K562 (cell line): ENCODE data around the gene TYMP.

Source experiments
- ATF7 ChIP-seq: fragments of 450-650 bp; IDR thresholded peaks from 2 replicates; pipeline ENCODE4 v1.7.1; 2014; ENCODE audit warnings: mild to moderate bottlenecking, moderate library complexity
- BRCA1 ChIP-seq, 2 experiments: fragments of 450-650 bp in 1 of 2; sonication (generic) in 1 of 2; formaldehyde crosslinking in 1 of 2; IDR thresholded peaks; 2 replicates each; pipeline versions ENCODE4 v1.5.0 to v1.6.1; 2017 to 2020; ENCODE audit warnings: mild to moderate bottlenecking in 1 of 2, missing genetic modification reagents in 1 of 2
- EP300 ChIP-seq: IDR thresholded peaks from 2 replicates; pipeline ENCODE4 v1.6.1; 2012; ENCODE audit warnings: low read length, improper control_type of control experiment
- HDAC6 ChIP-seq: IDR thresholded peaks from 2 replicates; pipeline ENCODE4 v1.6.1; 2012; ENCODE audit warnings: low read depth, mild to moderate bottlenecking, control low read depth, inconsistent platforms, low read length, moderate library complexity
- NFYB ChIP-seq: IDR thresholded peaks from 2 replicates; pipeline ENCODE4 v1.6.1; 2011; ENCODE audit warnings: mild to moderate bottlenecking, moderate library complexity; ENCODE audit not compliant: insufficient read length; ENCODE audit errors: extremely low read depth
- POLR2AphosphoS2 ChIP-seq: IDR thresholded peaks from 2 replicates; pipeline ENCODE4 v1.6.1; 2012; ENCODE audit warnings: low read length, improper control_type of control experiment
- RCOR1 ChIP-seq, 2 experiments: IDR thresholded peaks; 2 replicates each; pipeline ENCODE4 v1.6.1; 2012; ENCODE audit warnings: low read depth in 2 of 2, low read length in 2 of 2, borderline replicate concordance in 1 of 2, improper control_type of control experiment in 1 of 2
- ZNF785 ChIP-seq: fragments of 250-450 bp; sonication (Bioruptor Pico); IDR thresholded peaks from 2 replicates; pipeline ENCODE4 v1.4.0; 2020; ENCODE audit warnings: mild to moderate bottlenecking
- TF ChIP-seq, protein P1 (sequence below): IDR thresholded peaks from 3 replicates; pipeline ENCODE4 v1.6.1; 2011; ENCODE audit warnings: borderline replicate concordance, mild to moderate bottlenecking, moderate library complexity; ENCODE audit not compliant: insufficient read length; ENCODE audit errors: extremely low read depth
- TF ChIP-seq, protein P2 (sequence below), 2 experiments: fragments of 450-650 bp; formaldehyde crosslinking in 1 of 2; IDR thresholded peaks; 2 replicates each; pipeline versions ENCODE4 v1.4.0 to v1.6.1; 2014 to 2020; ENCODE audit warnings: mild to moderate bottlenecking in 2 of 2, borderline replicate concordance in 1 of 2, low read depth in 1 of 2

DNA sequence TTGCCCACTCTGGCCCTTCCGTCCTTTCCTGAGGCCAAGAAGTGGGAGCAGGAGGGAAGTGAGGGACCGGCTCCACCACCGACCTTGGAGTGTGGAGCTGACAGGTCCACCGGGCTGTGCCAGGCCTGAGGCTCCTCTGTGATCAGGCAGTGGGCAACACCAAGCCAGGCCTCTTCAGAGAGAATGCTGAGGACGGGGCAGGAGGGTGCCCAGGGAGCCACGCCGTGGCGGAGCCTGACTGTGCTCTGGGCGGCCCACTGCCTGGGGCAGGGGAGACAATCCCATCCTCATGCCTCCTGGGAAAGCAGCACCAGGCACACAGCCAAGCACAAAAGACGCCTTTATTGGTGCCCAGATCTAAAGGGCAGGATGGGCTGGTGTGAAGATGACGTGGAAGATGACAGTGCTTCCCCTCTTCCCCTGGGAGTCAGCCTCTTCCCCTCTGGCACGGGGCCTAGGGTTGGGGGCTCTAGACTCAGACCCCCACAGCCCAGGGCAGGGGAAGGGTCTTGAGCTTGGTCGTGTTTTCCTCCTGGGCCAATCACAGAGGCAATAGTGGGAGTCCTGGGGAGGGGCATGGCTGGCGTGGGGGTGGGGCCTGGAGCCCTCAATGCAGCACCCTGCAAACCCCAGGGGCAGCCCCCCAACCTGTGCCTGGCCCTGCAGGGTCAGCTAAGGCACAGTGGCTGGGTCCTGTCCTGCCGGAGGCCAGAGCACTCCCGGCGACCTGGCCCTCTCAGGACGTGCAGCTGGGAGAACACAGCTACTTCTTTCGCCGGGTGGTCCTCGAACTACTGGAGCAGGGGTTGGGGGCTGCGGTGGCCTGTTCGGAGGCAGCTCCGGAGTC, 27.0 kb downstream of the TYMP start:
- no peak for TF ChIP-seq HDAC6
- TF ChIP-seq, protein P1, sequence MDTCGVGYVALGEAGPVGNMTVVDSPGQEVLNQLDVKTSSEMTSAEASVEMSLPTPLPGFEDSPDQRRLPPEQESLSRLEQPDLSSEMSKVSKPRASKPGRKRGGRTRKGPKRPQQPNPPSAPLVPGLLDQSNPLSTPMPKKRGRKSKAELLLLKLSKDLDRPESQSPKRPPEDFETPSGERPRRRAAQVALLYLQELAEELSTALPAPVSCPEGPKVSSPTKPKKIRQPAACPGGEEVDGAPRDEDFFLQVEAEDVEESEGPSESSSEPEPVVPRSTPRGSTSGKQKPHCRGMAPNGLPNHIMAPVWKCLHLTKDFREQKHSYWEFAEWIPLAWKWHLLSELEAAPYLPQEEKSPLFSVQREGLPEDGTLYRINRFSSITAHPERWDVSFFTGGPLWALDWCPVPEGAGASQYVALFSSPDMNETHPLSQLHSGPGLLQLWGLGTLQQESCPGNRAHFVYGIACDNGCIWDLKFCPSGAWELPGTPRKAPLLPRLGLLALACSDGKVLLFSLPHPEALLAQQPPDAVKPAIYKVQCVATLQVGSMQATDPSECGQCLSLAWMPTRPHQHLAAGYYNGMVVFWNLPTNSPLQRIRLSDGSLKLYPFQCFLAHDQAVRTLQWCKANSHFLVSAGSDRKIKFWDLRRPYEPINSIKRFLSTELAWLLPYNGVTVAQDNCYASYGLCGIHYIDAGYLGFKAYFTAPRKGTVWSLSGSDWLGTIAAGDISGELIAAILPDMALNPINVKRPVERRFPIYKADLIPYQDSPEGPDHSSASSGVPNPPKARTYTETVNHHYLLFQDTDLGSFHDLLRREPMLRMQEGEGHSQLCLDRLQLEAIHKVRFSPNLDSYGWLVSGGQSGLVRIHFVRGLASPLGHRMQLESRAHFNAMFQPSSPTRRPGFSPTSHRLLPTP, result no peak
- TF ChIP-seq ATF7, result no peak
- no peak for TF ChIP-seq BRCA1 (IDR thresholded peaks at IDR 0.05)
- TF ChIP-seq BRCA1 (CRISPR knock-in tag; IDR thresholded peaks at IDR 0.05), result no peak
- TF ChIP-seq, protein P2, sequence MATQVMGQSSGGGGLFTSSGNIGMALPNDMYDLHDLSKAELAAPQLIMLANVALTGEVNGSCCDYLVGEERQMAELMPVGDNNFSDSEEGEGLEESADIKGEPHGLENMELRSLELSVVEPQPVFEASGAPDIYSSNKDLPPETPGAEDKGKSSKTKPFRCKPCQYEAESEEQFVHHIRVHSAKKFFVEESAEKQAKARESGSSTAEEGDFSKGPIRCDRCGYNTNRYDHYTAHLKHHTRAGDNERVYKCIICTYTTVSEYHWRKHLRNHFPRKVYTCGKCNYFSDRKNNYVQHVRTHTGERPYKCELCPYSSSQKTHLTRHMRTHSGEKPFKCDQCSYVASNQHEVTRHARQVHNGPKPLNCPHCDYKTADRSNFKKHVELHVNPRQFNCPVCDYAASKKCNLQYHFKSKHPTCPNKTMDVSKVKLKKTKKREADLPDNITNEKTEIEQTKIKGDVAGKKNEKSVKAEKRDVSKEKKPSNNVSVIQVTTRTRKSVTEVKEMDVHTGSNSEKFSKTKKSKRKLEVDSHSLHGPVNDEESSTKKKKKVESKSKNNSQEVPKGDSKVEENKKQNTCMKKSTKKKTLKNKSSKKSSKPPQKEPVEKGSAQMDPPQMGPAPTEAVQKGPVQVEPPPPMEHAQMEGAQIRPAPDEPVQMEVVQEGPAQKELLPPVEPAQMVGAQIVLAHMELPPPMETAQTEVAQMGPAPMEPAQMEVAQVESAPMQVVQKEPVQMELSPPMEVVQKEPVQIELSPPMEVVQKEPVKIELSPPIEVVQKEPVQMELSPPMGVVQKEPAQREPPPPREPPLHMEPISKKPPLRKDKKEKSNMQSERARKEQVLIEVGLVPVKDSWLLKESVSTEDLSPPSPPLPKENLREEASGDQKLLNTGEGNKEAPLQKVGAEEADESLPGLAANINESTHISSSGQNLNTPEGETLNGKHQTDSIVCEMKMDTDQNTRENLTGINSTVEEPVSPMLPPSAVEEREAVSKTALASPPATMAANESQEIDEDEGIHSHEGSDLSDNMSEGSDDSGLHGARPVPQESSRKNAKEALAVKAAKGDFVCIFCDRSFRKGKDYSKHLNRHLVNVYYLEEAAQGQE (IDR thresholded peaks at IDR 0.05; ENCODE audit: borderline replicate concordance), result no peak
- TF ChIP-seq, protein P2 (CRISPR knock-in tag; IDR thresholded peaks at IDR 0.05; ENCODE audit: low read depth), result no peak
- TF ChIP-seq POLR2AphosphoS2, result no peak
- TF ChIP-seq EP300, result no peak
- no peak for TF ChIP-seq NFYB
- TF ChIP-seq ZNF785 (CRISPR knock-in tag), result no peak
- no peak for TF ChIP-seq RCOR1 (IDR thresholded peaks at IDR 0.05; ENCODE audit: borderline replicate concordance in 1 of 2, low read depth in 2 of 2, low read length in 2 of 2)
